SU-DHL-6 (cell line): ENCODE measurements around the gene USP47.

Experiments
- H2AFZ ChIP-seq: fragments of 200-600 bp; sonication (generic); 2 replicates; pipeline ENCODE4 v1.6.1; 2014; ENCODE audit warnings: low read depth, mild to moderate bottlenecking, moderate library complexity, mixed read lengths, antibody characterized with exemption, low read length; ENCODE audit not compliant: severe bottlenecking
- H3F3A ChIP-seq: fragments of 200-600 bp; shearing (Covaris generic); 2 replicates; pipeline ENCODE4 v1.6.0; 2016; ENCODE audit warnings: antibody characterized with exemption, mild to moderate bottlenecking; ENCODE audit not compliant: insufficient read depth
- H3K27ac ChIP-seq: fragments of 200-600 bp; sonication (generic); 2 replicates; pipeline ENCODE4 v1.5.1; 2016; ENCODE audit warnings: low read depth, mild to moderate bottlenecking, low read length, moderate library complexity, mixed read lengths
- H3K27me3 ChIP-seq: fragments of 200-600 bp; sonication (generic), shearing (Covaris generic); 2 replicates; pipeline ENCODE4 v1.6.0; 2014; ENCODE audit warnings: mild to moderate bottlenecking, low read length
- H3K36me3 ChIP-seq: fragments of 200-600 bp; sonication (generic); 2 replicates; pipeline ENCODE4 v1.6.1; 2014; ENCODE audit warnings: mild to moderate bottlenecking, low read length, mixed read lengths
- H3K4me2 ChIP-seq: fragments of 300-600, 200-600 bp; shearing (Covaris generic), sonication (generic); 2 replicates; pipeline ENCODE4 v1.6.0; 2014; ENCODE audit warnings: low read length, low read depth, mild to moderate bottlenecking; ENCODE audit not compliant: poor library complexity, severe bottlenecking
- H3K4me3 ChIP-seq: fragments of 200-600 bp; sonication (generic); 2 replicates; pipeline ENCODE4 v1.5.1; 2014; ENCODE audit warnings: antibody characterized with exemption, low read length, mild to moderate bottlenecking, mixed read lengths; ENCODE audit not compliant: insufficient read depth, poor library complexity, severe bottlenecking
- H3K79me2 ChIP-seq: fragments of 200-600 bp; sonication (generic); 2 replicates; pipeline ENCODE4 v1.6.1; 2014; ENCODE audit warnings: mild to moderate bottlenecking, low read length, moderate library complexity; ENCODE audit not compliant: insufficient read depth
- H3K9ac ChIP-seq: fragments of 200-600 bp; sonication (generic); 2 replicates; pipeline ENCODE4 v1.7.0; 2014; ENCODE audit warnings: mild to moderate bottlenecking, low read length
- H3K9me2 ChIP-seq: fragments of 200-600 bp; sonication (generic); replicated peaks from 2 replicates; pipeline ENCODE4 v1.6.1; 2014; ENCODE audit warnings: low read length; ENCODE audit not compliant: insufficient read depth
- H3K9me3 ChIP-seq: fragments of 200-600 bp; sonication (generic); 2 replicates; pipeline ENCODE4 v1.6.1; 2014; ENCODE audit warnings: low read length, mixed read lengths; ENCODE audit not compliant: insufficient read depth
- H4K20me1 ChIP-seq: fragments of 200-600 bp; sonication (generic); 2 replicates; pipeline ENCODE4 v1.6.1; 2014; ENCODE audit warnings: low read depth, mild to moderate bottlenecking, antibody characterized with exemption, low read length, moderate library complexity, mixed read lengths
- EZH2phosphoT487 ChIP-seq: fragments of 200-600 bp; sonication (generic), shearing (Covaris generic); conservative IDR thresholded peaks from 2 replicates; pipeline ENCODE4 v1.6.1; 2018; ENCODE audit warnings: mild to moderate bottlenecking, antibody characterized with exemption, low read length, moderate library complexity, mixed read lengths
- TF ChIP-seq, protein P1 (sequence below): fragments of 200-600 bp; sonication (generic); IDR thresholded peaks from one replicate; pipeline ENCODE4 v1.5.1; 2017; ENCODE audit warnings: antibody characterized with exemption, mild to moderate bottlenecking, low read length, moderate library complexity; ENCODE audit not compliant: insufficient read depth, poor library complexity, severe bottlenecking

USP47 gene

DNA sequence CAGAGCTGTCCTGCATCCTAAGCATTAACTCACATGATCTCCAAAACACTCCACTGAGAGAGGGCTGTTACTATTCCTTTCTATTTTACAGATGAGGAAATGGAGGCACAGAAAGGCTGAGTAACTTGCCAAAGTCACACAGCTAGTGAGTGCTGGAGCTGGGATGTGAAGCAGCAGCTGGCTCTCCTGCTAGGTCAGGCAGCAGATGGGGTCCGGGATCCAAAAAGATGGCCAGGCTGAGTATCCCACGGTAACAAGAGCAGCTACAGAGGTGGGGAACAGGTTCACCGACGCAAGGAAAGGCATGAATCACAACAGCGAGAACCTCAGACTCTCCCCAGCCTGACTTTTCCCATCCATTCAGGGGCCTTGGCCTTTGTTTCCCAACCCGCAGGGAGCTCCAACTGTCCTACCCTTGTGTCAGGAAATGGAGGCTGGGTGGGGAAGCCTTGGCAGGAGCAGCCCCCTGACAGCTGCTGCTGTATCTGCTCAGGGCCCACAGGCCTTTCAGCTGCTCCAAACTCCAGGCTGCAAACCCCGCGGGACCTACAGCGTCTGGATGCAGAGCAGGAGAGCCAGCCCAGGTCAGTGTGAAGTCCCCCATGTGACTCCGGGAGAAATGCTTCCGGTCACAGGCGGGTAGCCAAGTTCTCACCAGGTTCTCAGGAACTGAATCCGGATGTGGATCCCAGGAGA lies 137.2 kb downstream of the USP47 start:
- Histone ChIP-seq H3K27me3 (no peaks in the 10 kb centered on the region), H3K9me2 (no peaks in the 10 kb centered on the region), H3K9me3 (no peaks in the 10 kb centered on the region), H3K79me2 (no peaks in the 10 kb centered on the region), H3K4me3 (no peak overlapping the region), H3K27ac (no peak overlapping the region), H4K20me1 (no peaks in the 10 kb centered on the region), H3K4me2 (no peak overlapping the region), H3K9ac (no peak overlapping the region), H2AFZ (peak overlapping the region; percentile 75), H3K36me3 (no peaks in the 10 kb centered on the region), H3F3A (no peaks in the 10 kb centered on the region)
- TF ChIP-seq EZH2phosphoT487, result no peak
- TF ChIP-seq, protein P1, sequence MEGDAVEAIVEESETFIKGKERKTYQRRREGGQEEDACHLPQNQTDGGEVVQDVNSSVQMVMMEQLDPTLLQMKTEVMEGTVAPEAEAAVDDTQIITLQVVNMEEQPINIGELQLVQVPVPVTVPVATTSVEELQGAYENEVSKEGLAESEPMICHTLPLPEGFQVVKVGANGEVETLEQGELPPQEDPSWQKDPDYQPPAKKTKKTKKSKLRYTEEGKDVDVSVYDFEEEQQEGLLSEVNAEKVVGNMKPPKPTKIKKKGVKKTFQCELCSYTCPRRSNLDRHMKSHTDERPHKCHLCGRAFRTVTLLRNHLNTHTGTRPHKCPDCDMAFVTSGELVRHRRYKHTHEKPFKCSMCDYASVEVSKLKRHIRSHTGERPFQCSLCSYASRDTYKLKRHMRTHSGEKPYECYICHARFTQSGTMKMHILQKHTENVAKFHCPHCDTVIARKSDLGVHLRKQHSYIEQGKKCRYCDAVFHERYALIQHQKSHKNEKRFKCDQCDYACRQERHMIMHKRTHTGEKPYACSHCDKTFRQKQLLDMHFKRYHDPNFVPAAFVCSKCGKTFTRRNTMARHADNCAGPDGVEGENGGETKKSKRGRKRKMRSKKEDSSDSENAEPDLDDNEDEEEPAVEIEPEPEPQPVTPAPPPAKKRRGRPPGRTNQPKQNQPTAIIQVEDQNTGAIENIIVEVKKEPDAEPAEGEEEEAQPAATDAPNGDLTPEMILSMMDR, result no peak

DNA sequence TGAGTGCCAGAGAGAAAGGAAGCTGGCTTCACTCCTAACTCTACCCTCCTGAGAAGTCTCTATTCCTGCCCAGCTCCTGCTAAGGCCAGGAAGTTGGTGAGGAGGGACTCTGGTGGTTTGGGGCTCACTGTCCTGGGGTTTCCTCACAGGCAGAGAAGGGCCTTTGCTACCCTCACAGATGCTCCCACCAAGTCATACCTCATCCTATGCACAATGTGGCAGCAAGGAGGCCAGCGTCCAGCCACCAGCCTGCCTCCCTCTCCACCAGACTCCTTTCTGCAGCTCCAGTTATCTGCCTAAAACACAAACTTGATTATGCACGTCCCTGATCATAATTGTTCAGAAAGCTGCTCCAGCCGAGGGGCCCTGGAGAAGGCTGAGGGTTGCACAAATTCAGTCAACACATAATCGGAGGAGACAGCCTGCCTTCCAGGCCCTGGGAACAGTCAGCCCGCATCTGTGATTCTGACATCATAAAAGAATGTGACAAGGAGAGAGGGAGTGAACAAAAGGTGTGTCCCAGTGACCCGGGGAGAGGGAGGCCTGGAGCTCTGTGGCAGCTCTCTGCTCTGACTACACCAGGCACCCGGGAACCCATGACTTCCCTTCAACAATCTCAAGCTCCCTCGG lies 137.8 kb downstream of the USP47 start:
- H3F3A ChIP-seq, result no peaks in the 10 kb centered on the region
- no peak overlapping the region for H3K27ac ChIP-seq
- H3K9me3 ChIP-seq, result no peaks in the 10 kb centered on the region
- no peaks in the 10 kb centered on the region for H3K27me3 ChIP-seq
- H3K4me2 ChIP-seq, result no peak overlapping the region
- no peak overlapping the region for H3K4me3 ChIP-seq
- H2AFZ ChIP-seq, result no peak overlapping the region
- no peaks in the 10 kb centered on the region for H4K20me1 ChIP-seq
- no peak overlapping the region for H3K9ac ChIP-seq
- no peaks in the 10 kb centered on the region for H3K36me3 ChIP-seq
- no peaks in the 10 kb centered on the region for H3K79me2 ChIP-seq
- H3K9me2 ChIP-seq, result no peaks in the 10 kb centered on the region
- TF ChIP-seq EZH2phosphoT487, result no peak
- TF ChIP-seq, protein P1, result no peak

DNA sequence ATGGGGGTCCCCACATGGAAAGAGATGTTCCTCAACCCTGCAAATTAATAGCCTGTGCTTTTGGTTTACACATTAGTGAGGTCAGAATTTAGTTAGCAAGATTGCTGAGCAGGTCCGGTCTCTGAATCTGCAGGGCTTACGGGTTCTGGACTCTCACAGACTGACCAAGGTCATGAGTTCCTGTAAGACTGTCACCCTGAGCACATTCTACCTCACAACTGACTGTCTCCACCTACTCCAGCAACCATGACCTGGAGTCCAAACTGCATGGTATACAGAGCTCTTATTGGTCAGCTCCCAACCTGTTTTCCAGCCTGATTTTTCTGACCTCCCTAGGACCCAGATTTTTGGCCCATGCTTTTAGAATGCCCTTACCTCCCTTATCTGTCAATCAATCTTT lies 138.4 kb downstream of the USP47 start:
- no peaks in the 10 kb centered on the region for H3K36me3 ChIP-seq
- no peak for TF ChIP-seq EZH2phosphoT487
- TF ChIP-seq, protein P1, result no peak
- H3K9me3 ChIP-seq, result no peaks in the 10 kb centered on the region

More for the DNA sequence above, 138.4 kb downstream of the USP47 start:
- H3K9me2 ChIP-seq, result no peaks in the 10 kb centered on the region
- no peaks in the 10 kb centered on the region for H3K27me3 ChIP-seq
- no peaks in the 10 kb centered on the region for H4K20me1 ChIP-seq
- H3K9ac ChIP-seq, result no peak overlapping the region
- no peaks in the 10 kb centered on the region for H3F3A ChIP-seq
- no peak overlapping the region for H2AFZ ChIP-seq
- no peak overlapping the region for H3K4me3 ChIP-seq
- H3K4me2 ChIP-seq, result no peak overlapping the region
- H3K27ac ChIP-seq, result no peak overlapping the region
- H3K79me2 ChIP-seq, result no peaks in the 10 kb centered on the region
